ENCODE data around the gene BPIFB2. TPM values are rescaled to one million over a fixed set of nuclear protein-coding genes. Genes with fewer than 3 reads are reported as not detected.
"Not testable (repeated sequence)": the region's sequence is repeated elsewhere in the genome, so short reads cannot be mapped to it uniquely, and the experiment has no call there.

The BPIFB2 gene, protein sequence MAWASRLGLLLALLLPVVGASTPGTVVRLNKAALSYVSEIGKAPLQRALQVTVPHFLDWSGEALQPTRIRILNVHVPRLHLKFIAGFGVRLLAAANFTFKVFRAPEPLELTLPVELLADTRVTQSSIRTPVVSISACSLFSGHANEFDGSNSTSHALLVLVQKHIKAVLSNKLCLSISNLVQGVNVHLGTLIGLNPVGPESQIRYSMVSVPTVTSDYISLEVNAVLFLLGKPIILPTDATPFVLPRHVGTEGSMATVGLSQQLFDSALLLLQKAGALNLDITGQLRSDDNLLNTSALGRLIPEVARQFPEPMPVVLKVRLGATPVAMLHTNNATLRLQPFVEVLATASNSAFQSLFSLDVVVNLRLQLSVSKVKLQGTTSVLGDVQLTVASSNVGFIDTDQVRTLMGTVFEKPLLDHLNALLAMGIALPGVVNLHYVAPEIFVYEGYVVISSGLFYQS
- polyA plus RNA-seq (2012; ENCODE audit: low read depth, missing spikeins), result not detected

- no peak for TF ChIP-seq SPI1 (IDR thresholded peaks at IDR 0.05; ENCODE audit: low read depth, low read length)
- no peak for TF ChIP-seq POLR2AphosphoS5 (IDR thresholded peaks at IDR 0.05; ENCODE audit: low read depth, low read length)
- TF ChIP-seq TAF1 (IDR thresholded peaks at IDR 0.05; ENCODE audit: low read depth, low read length), result no peak
- TF ChIP-seq PAX5 (IDR thresholded peaks at IDR 0.05; ENCODE audit: insufficient read depth, low read length, severe bottlenecking), result no peak
- no peak for TF ChIP-seq POLR2A (IDR thresholded peaks at IDR 0.05; ENCODE audit: low read depth, low read length)
- TF ChIP-seq POU2F2 (IDR thresholded peaks at IDR 0.05; ENCODE audit: low read depth, low read length), result no peak
- no peak for DNase-seq (ENCODE audit: insufficient read length, low spot score)
- no peak for FAIRE-seq
Measured at GRCh38 chr20:33007376-33008335, at the start of gene BPIFB2. TSS of gene BPIFB2 (plus strand) at chr20:33007704. CDS start at chr20:33008575, 871 bp downstream.

DNA sequence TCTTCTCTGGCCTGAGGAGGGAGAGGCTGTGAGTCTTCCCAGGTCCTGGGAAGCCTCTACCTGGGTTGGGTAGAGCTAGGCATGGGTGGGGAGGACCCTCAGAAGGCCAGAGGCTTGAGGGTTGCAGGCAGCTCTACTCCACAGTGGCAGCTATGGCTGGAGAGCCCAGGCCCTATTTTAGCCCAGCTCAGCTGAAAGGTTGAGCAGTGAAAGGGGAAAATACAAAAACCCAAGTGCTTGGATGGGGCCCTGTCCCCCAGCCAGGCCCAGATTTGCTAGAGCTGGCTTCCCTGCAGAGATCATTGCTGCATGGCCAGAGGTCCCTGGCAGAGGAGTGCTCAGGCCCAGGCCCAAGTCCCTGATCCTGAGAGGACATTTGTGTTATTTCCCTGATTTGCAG lies 48.9 kb upstream of the BPIFB2 start:
- TF ChIP-seq POU2F2 (IDR thresholded peaks at IDR 0.05; ENCODE audit: low read depth, low read length), result no peak
- TF ChIP-seq SPI1 (IDR thresholded peaks at IDR 0.05; ENCODE audit: low read depth, low read length), result no peak
- no peak for TF ChIP-seq PAX5 (IDR thresholded peaks at IDR 0.05; ENCODE audit: insufficient read depth, low read length, severe bottlenecking)
- TF ChIP-seq POLR2A (IDR thresholded peaks at IDR 0.05; ENCODE audit: low read depth, low read length), result no peak
- no peak for TF ChIP-seq TAF1 (IDR thresholded peaks at IDR 0.05; ENCODE audit: low read depth, low read length)
- no peak for TF ChIP-seq POLR2AphosphoS5 (IDR thresholded peaks at IDR 0.05; ENCODE audit: low read depth, low read length)
- FAIRE-seq (no peak), DNase-seq (ENCODE audit: insufficient read length, low spot score) (no peak)

DNA sequence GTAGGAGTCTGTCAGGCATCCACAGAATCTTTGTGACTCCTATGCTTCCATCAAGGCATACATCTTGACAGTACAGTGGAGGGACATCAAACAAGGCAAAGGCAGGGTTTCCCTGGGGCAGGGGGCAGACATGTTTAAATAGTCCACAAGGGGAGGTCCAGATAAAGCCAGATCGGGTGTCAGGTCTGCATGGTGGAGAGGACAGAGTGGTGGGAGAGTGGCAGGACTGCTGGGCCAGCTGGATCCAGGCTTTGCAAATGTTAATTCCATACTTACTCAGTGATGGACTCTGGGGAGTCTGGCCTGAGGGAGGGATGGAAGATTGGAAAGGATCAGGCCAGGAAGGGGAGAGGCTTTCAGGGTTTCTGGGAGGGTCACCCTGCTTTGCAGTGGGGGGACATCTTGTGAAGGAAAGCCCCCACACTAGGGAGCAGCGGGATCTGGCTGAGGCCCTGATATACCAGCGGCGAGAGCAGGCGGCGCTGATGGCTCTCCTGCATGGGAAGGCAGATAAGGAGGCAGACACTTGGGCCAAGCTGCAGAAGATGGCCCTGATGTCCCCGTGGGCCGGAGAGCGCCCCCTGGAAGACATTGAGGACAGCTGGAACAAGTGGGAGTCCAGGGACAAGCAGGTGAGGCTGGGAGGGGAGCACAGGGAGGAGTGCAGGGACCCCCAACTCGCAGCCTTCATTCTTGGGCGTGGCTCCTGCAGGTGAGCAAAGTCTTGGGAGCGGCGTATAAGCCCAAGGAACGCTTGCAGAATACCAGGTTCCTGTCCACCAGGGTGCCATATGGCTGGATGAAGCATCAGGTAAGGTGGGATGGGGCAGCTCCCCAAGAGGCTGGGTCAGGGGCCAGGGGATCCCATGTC lies 47.9 kb upstream of the BPIFB2 start:
- FAIRE-seq (no peak), DNase-seq (ENCODE audit: insufficient read length, low spot score) (no peak)
- TF ChIP-seq POLR2AphosphoS5 (IDR thresholded peaks at IDR 0.05; ENCODE audit: low read depth, low read length) (no peak), POU2F2 (IDR thresholded peaks at IDR 0.05; ENCODE audit: low read depth, low read length) (no peak), SPI1 (IDR thresholded peaks at IDR 0.05; ENCODE audit: low read depth, low read length) (no peak), PAX5 (IDR thresholded peaks at IDR 0.05; ENCODE audit: insufficient read depth, low read length, severe bottlenecking) (no peak), TAF1 (IDR thresholded peaks at IDR 0.05; ENCODE audit: low read depth, low read length) (no peak), POLR2A (IDR thresholded peaks at IDR 0.05; ENCODE audit: low read depth, low read length) (no peak)

DNA sequence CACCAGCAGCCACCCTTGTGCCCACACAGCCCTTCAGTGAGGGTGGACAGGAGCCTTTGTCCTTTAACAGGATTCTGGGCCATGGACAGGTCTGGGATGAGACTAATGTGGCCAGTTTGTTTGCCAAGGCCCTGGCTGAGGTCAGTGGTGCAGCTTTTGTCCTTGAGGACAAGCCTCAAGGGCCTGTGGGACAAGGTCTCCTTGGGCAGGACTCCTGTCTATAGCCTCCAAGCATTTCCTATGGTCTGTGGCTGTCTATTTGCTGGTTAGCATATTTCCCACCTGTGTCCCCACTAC lies 47.3 kb upstream of the BPIFB2 start:
- FAIRE-seq, result no peak
- TF ChIP-seq POLR2AphosphoS5 (IDR thresholded peaks at IDR 0.05; ENCODE audit: low read depth, low read length), result no peak
- no peak for TF ChIP-seq PAX5 (IDR thresholded peaks at IDR 0.05; ENCODE audit: insufficient read depth, low read length, severe bottlenecking)
- no peak for TF ChIP-seq POLR2A (IDR thresholded peaks at IDR 0.05; ENCODE audit: low read depth, low read length)
- no peak for TF ChIP-seq POU2F2 (IDR thresholded peaks at IDR 0.05; ENCODE audit: low read depth, low read length)
- TF ChIP-seq SPI1 (IDR thresholded peaks at IDR 0.05; ENCODE audit: low read depth, low read length), result no peak
- no peak for TF ChIP-seq TAF1 (IDR thresholded peaks at IDR 0.05; ENCODE audit: low read depth, low read length)
- DNase-seq (ENCODE audit: insufficient read length, low spot score), result no peak

DNA sequence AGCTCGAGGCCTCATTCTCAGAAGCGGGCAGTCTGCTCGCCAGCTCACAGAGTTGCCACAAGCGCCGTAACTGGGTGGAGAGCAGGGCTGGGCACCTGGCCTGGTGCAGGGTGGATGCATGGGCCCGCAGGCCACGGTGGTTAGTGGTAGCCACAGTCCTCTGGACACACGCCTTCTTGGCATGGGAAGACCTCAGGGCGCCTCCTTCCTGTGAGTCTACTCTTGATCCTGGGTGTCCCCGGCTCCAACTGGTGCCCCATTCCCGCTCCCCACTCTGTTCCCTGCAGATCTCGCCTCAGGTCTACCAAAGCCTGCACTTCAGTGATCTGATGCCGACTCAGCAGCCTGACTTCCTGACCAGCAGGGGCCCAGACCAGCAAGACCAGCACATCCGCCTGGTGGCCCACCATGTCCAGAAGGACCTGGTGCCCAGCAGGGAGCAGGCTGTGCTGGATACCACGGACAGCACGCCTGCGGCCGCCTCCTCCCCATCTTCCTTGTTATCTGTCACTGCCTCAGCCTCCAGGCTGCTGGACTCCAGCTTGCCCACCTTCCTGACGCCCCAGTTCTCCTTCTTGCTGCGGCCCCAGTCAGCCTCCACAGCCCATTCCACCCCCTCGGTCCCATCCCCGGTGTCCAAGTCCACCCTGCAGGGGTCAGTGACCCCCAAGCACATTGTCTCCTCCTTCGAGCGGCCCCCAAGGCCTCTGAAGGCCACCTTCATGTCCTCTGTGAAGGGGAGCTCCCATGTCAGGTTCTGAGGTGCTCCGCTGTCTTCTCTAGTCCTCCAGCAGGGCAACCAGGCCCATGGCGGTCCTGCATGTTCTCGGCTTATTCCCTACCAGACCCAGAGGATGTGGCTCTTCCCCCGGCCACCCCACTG lies 46.4 kb upstream of the BPIFB2 start:
- TF ChIP-seq SPI1 (IDR thresholded peaks at IDR 0.05; ENCODE audit: low read depth, low read length) (no peak), TAF1 (IDR thresholded peaks at IDR 0.05; ENCODE audit: low read depth, low read length) (no peak), POLR2AphosphoS5 (IDR thresholded peaks at IDR 0.05; ENCODE audit: low read depth, low read length) (no peak), POLR2A (IDR thresholded peaks at IDR 0.05; ENCODE audit: low read depth, low read length) (no peak), PAX5 (IDR thresholded peaks at IDR 0.05; ENCODE audit: insufficient read depth, low read length, severe bottlenecking) (no peak), POU2F2 (IDR thresholded peaks at IDR 0.05; ENCODE audit: low read depth, low read length) (no peak)
- DNase-seq (ENCODE audit: insufficient read length, low spot score), result no peak
- FAIRE-seq, result no peak

DNA sequence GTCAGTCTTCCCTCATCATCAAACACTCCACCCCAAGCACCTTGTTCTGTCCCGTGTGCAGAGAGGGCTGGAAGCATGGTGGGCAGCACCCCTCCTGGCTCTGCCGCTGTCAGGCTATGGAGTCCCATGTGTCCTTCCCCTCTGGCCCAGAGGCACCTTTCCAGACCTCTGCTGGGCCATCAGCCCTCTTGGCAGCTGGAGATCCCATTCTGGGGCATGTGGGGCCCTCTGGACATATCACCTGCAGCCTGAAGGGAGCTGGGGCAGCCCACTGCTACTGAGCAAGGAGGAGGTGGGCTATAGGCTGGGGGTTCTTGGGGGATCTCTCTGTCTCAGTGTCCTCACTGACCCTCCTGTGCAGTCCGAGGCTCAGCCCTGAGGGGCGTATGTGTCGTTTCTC lies 45.5 kb upstream of the BPIFB2 start:
- TF ChIP-seq POU2F2 (IDR thresholded peaks at IDR 0.05; ENCODE audit: low read depth, low read length), result no peak
- no peak for TF ChIP-seq PAX5 (IDR thresholded peaks at IDR 0.05; ENCODE audit: insufficient read depth, low read length, severe bottlenecking)
- TF ChIP-seq POLR2AphosphoS5 (IDR thresholded peaks at IDR 0.05; ENCODE audit: low read depth, low read length), result no peak
- no peak for TF ChIP-seq SPI1 (IDR thresholded peaks at IDR 0.05; ENCODE audit: low read depth, low read length)
- no peak for TF ChIP-seq POLR2A (IDR thresholded peaks at IDR 0.05; ENCODE audit: low read depth, low read length)
- TF ChIP-seq TAF1 (IDR thresholded peaks at IDR 0.05; ENCODE audit: low read depth, low read length), result no peak
- DNase-seq (ENCODE audit: insufficient read length, low spot score), result no peak
- FAIRE-seq, result no peak

DNA sequence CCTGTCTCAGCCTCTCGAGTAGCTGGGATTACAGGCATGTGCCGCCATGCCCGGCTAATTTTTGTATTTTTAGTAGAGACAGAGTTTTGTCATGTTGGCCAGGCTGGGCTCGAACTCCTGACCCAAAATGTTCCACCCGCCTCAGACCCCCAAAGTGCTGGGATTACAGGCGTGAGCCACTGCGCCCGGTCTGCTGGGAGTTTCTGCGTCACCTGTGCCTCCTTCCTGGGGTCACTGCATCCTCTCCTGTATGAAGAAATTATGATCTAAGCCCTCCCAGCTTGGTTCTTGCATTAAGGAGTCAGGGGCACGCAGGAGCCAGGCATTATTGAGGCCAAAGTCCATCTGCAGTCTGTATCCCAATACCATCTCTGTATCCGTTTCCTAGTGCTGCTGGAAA lies 44.9 kb upstream of the BPIFB2 start:
- DNase-seq (ENCODE audit: insufficient read length, low spot score); FAIRE-seq: not testable (repeated sequence)

DNA sequence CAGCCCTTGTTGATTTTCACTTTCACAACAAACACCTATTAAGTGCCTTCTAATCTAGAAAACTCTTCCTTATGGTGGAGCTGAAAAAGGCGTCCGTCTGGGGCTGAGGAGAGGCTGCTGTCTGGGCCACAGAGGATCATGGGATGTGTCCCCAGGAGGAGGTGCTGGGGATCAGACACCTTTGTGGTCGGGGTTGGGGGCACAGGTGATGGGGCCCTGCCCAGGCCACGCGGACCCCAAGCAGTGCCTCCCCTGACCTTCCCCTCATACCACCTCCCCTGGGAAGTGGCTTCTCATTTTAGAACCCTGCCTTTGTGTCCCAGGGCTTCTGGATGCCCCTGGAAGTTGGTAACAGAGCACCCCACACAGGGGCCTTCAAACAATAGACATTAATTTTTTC lies 44.3 kb upstream of the BPIFB2 start:
- DNase-seq (ENCODE audit: insufficient read length, low spot score) (no peak), FAIRE-seq (no peak)
- TF ChIP-seq SPI1 (IDR thresholded peaks at IDR 0.05; ENCODE audit: low read depth, low read length) (no peak), POLR2A (IDR thresholded peaks at IDR 0.05; ENCODE audit: low read depth, low read length) (no peak), TAF1 (IDR thresholded peaks at IDR 0.05; ENCODE audit: low read depth, low read length) (no peak), POU2F2 (IDR thresholded peaks at IDR 0.05; ENCODE audit: low read depth, low read length) (no peak), PAX5 (IDR thresholded peaks at IDR 0.05; ENCODE audit: insufficient read depth, low read length, severe bottlenecking) (no peak), POLR2AphosphoS5 (IDR thresholded peaks at IDR 0.05; ENCODE audit: low read depth, low read length) (no peak)
